ENCODE data around the gene SYPL1. TPM values are rescaled to one million over a fixed set of nuclear protein-coding genes. Genes with fewer than 3 reads are reported as not detected.
A peak's percentile ranks its signal among the peaks of the same experiment; 100 is the strongest.

The SYPL1 gene
- total and polyA plus RNA-seq, 5 experiments from 2014 or later: 56.8 to 78.4 (median 67.5) TPM

DNA sequence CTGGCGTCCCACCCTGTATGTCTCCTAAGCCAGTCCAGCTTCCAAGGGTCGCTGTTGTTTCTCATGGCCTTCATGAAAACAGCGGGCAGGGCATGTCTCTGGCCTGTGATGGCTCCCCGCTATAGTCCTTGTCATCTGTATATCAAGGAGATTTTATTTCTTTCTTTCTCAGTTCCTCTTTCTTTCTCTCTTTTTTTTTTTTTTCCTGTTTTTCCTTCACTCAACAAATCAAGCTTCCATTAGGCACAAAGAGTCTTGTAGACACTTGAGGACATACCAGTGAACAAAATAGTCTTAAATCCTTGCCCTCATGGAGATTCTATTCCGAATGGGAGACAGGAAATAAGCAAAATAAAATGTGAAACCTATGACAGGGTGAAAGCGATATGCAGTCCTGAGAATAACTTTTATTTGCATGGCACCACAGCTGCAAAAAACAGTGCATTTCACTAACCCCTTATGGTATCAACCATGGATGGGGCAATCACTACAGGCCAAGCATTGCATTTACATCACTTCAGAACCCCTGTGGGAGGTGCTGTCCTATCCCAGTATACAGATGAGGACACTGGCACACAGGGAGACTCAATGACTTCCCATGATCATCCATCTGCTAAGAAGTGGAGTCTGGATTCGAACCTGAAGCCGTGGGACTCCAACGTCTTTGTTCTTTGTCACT, 50.7 kb downstream of the SYPL1 start:
- peaks cover 13 to 72% (median 43%) of the 10 kb centered on the region in 4 donors for H3K4me1 Mint-ChIP-seq
- peak overlapping the region in 4 of 10 donors; percentile 46 to 55 (median 52) for H3K27ac Mint-ChIP-seq
- DNase-seq (no peak), ATAC-seq (no peak)
- H3K9me3 Mint-ChIP-seq: no peaks in the 10 kb centered on the region
- POLR2A ChIA-PET: interaction anchor here (0.6 to 1.2 kb wide), 5 partner anchors 10 to 1063 kb away, joined by 3 to 7 read pairs (median 4); partner anchors contain the start of gene SYPL1
- H3K36me3 Mint-ChIP-seq: no peaks in the 10 kb centered on the region
- peak overlapping the region in 1 of 10 donors; percentile 7 for H3K4me3 Mint-ChIP-seq
- H3K27me3 Mint-ChIP-seq: no peaks in the 10 kb centered on the region

DNA sequence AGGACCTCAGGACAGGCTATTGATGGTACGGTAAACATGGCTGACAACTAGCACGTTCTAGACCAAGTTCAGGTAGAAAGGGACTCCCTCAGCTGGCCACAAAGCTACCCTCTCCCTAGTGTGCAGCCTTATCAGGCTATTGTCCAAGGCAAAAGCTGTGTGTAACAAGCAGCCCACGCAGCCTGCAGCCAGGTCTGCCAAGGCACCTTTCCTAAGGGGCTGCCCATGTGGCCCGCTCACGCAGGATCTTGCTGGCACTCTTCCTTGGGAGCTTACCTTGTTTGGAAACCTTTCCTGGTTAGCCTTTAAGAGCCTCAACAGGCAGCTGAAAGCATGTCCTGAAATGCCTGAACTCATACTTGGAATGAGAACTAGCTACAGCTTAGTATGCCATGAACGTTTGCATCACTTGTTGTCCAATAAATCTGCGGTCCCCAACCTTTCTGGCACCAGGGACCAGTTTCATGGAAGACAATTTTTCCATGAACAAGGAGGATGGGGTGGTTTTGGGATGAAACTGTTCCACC, 51.7 kb downstream of the SYPL1 start:
- H3K4me1 Mint-ChIP-seq: peaks cover 13 to 72% (median 43%) of the 10 kb centered on the region in 4 donors
- H3K9me3 Mint-ChIP-seq: no peaks in the 10 kb centered on the region
- DNase-seq (no peak), ATAC-seq (no peak)
- H3K36me3 Mint-ChIP-seq: no peaks in the 10 kb centered on the region
- H3K27ac Mint-ChIP-seq: no peak overlapping the region
- H3K27me3 Mint-ChIP-seq: no peaks in the 10 kb centered on the region
- POLR2A ChIA-PET: interaction anchor here (1.2 kb wide), 1 partner anchor 11 kb away, joined by 3 read pairs; no protein-coding TSS in a partner anchor
- H3K4me3 Mint-ChIP-seq: no peak overlapping the region

DNA sequence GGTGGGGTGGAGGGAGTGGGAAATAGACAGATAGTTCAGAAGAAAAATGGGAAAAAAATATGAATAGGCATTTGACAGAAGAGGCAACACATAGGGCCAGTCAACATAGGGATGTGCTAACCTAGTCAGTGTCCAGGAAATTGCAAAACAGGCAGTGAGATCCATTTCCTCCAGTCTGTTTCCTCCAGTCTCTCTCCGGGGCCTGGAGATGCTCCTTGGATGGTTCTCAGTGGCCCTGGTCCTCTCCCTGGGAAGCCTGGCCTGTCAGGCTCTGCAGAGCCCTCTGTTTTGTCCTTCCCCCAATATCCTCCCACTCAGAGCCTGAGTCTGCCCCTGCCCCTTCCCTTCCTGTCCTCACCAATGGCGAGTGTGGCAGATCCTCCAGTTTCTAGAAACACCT, 52.6 kb downstream of the SYPL1 start:
- Mint-ChIP-seq H3K9me3 (no peaks in the 10 kb centered on the region), H3K27ac (peak overlapping the region in 2 of 10 donors; percentile 64 to 76), H3K36me3 (no peaks in the 10 kb centered on the region), H3K4me3 (peak overlapping the region in 1 of 10 donors; percentile 5), H3K4me1 (peaks cover 13 to 72% (median 43%) of the 10 kb centered on the region in 4 donors), H3K27me3 (no peaks in the 10 kb centered on the region)
- DNase-seq (no peak), ATAC-seq (no peak)
- POLR2A ChIA-PET: interaction anchor here (2.9 kb wide), 1 partner anchor 12 kb away, joined by 16 read pairs; no protein-coding TSS in a partner anchor

DNA sequence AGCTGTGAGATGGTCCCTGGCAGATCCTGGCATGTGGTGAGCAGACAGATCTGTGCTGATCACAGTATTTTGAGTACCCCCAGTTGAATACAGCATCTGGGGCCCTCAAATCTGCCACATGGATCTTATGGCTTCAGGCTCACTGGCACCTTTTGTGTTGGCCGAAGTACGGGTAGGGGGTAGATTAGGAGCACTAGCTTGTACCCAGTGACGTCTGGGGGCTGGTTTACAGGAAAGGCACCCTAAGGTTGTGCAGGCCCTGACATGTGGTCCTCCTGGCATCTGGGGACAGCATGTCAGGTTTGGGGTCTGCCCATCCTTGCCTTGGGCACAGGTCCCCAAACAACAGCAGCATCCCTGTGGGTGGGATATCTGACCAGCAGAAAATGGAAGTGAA, 53.2 kb downstream of the SYPL1 start:
- Mint-ChIP-seq H3K36me3 (no peaks in the 10 kb centered on the region), H3K4me3 (no peak overlapping the region), H3K27me3 (no peaks in the 10 kb centered on the region), H3K4me1 (peaks cover 13 to 66% (median 41%) of the 10 kb centered on the region in 4 donors), H3K27ac (peak overlapping the region in 3 of 10 donors; percentile 6 to 76 (median 72)), H3K9me3 (no peaks in the 10 kb centered on the region)
- POLR2A ChIA-PET: interaction anchor here (1.3 to 2.9 kb wide), 2 partner anchors 13 to 92 kb away, joined by 4 to 16 read pairs; no protein-coding TSS in a partner anchor
- DNase-seq (no peak), ATAC-seq (no peak)

DNA sequence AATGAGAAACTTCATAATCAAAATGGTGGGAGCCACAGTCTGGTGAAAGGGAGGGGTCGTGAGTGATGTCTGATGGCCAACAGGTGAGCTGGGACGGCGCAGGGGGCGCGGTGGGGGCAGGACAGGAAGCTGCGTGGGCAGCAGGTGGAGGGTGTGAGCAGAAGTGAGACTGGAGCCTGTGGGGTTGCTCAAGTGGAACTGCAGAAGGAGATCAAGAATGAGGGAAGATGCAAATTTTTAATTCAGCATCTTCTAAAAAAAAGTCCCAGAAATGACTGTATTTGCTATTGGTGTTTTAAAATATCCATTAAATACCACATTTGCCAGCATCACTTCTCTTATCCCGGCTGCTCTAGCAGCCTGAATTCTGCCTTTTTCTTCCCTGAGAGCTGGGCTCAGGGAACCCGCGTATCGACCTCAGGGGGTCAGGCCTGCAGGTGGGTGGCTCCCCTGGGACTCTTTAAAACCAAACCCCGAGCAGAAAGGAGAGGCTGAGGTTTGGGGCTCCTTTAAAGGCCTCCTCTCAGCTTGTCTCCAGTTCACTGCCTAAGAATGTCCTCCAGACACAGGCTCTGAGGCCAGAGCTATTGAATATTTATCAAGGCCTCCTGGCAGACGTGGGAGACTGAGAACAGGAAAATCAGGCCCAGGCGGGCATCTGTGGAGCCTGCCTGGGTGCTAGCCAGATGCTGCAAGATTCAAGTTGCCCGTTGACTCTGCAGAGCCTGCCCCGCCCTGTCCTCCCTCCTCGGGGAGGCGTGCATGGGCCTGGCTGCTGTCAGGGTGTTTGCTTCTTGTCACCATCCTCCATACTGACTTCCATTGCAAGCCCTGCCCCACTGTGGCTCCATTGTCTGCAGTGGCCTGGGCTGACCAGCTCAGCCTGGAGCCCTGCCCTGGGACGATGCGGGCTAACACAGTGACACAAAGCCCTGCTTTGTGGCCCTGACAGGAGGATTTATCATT, 53.9 kb downstream of the SYPL1 start:
- POLR2A ChIA-PET: interaction anchor here (0.8 to 2.9 kb wide), 8 partner anchors 13 to 109 kb away, joined by 3 to 28 read pairs (median 4); partner anchors contain the start of gene SYPL1
- no peaks in the 10 kb centered on the region for H3K36me3 Mint-ChIP-seq
- peak overlapping the region in 6 of 10 donors; percentile 49 to 78 (median 70) for H3K27ac Mint-ChIP-seq
- DNase-seq: peak in 5 of 10 donors; percentile 13 to 70 (median 24)
- H3K4me3 Mint-ChIP-seq: peak overlapping the region in 8 of 10 donors; percentile 3 to 75 (median 48)
- H3K9me3 Mint-ChIP-seq: no peaks in the 10 kb centered on the region
- ATAC-seq: peak; percentile 50 to 52
- peaks cover 12 to 59% (median 39%) of the 10 kb centered on the region in 4 donors for H3K4me1 Mint-ChIP-seq
- no peaks in the 10 kb centered on the region for H3K27me3 Mint-ChIP-seq

DNA sequence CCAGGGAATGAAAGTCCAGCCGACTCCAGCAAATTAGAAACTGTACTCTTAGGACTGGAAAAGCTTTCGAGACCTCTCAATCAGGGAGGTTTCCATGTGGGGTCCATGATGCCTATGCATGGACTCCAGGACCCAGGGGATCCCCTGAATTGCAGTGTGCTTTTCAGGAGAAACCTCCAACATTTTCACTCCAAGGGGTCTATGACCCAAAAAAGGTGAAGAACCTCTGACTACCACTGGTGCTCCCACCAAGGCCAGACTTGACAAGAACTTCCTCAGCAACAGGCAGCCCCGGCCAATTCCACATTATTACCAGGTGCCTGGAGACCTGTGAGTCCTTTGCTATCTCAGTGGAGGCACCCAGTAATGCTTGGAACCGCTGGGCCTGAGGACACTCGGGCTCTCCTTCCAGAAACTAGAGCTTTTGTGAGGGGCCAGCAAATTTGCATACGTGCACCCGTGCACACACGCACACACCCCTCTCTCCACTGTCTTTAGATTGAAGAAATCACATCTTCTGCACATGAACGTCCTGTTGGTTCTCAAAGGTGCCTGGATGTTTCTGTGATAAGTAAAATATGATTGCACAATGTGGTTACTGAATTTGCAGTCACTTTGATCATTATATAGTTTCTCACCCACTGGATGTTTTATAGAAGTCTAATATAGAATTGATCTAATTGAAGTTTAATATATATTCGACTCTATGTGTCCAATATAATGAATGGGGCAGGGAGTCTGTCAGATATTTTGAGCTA, 54.7 kb downstream of the SYPL1 start:
- Mint-ChIP-seq H3K4me3 (peak overlapping the region in 9 of 10 donors; percentile 38 to 75 (median 50)), H3K27me3 (no peaks in the 10 kb centered on the region), H3K36me3 (no peaks in the 10 kb centered on the region), H3K4me1 (peaks cover 8 to 50% (median 31%) of the 10 kb centered on the region in 4 donors), H3K9me3 (no peaks in the 10 kb centered on the region), H3K27ac (peak overlapping the region in 6 of 10 donors; percentile 38 to 78 (median 64))
- DNase-seq: no peak
- peak; percentile 22 to 42 for ATAC-seq
- POLR2A ChIA-PET: interaction anchor here (0.8 to 2.9 kb wide), 7 partner anchors 14 to 110 kb away, joined by 3 to 28 read pairs (median 5); partner anchors contain the start of gene SYPL1

DNA sequence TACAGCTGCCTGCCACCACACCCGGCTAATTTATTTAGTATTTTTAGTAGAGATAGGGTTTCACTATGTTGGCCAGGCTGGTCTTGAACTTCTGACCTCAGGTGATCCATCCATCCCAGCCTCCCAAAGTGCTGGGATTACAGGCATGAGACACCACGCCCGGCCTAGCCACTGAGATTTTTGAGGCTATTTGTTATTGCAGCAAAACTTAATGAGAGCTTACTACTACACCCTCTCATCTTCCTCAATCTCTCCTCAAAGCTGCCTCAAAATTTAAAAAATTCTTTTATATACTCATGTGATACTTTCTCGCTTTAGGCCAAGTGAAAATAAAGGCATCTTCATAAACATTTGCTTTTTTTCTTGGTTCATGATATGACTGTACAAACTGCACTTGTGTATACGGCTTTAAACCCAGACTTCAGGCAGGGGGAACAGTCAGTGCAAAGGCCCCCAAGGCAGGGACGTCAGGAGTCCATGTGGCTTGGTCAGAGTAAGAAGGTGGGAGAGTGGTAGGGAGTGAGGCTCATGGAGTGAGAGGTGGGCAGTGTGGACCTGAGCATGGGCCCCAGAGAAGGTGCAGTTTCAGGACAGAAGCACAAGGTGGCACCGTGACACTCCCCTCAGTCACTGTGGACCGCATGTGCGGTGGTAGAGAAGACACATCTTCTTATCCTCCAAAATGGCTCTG, 55.5 kb downstream of the SYPL1 start:
- POLR2A ChIA-PET: interaction anchor here (0.7 to 2.9 kb wide), 6 partner anchors 15 to 155 kb away, joined by 3 to 28 read pairs (median 9); partner anchors contain the start of gene SYPL1
- DNase-seq: peak; percentile 47 to 86 (median 68)
- H3K9me3 Mint-ChIP-seq: no peaks in the 10 kb centered on the region

DNA sequence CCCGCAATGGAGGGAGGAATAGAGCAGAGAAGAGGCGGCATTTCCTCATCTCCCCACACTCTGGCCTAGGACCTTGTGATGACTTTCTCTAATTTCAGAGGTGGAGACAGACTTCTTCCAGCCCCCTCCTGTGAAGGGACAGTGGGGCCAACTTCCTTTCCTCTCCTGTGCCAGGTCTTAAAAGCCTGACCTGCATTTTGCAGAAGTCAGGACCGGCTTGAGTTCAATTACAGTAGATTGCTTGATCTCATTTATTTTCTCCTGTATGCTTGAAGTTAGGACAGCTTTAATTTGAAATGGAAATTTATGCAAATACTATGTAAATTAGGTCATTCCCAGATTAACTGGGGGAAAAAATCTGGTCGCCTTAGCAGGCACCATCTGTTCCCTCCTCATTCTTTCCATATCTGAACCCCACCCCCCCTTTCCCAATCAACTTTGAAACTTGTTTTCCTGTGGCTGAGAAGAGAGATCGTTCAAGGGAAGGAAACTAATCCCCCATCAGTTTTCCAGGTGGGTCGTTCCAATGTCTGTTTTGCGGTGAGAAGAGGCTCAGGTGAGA, 57.1 kb downstream of the SYPL1 start:
- DNase-seq (no peak), ATAC-seq (no peak)
- POLR2A ChIA-PET: interaction anchor here (0.6 to 1.3 kb wide), 2 partner anchors 58 to 298 kb away, joined by 5 read pairs; no protein-coding TSS in a partner anchor
- Mint-ChIP-seq H3K27ac (peak overlapping the region in 1 of 10 donors; percentile 29), H3K4me1 (peaks cover 7 to 35% (median 27%) of the 10 kb centered on the region in 4 donors), H3K27me3 (no peaks in the 10 kb centered on the region), H3K4me3 (no peak overlapping the region), H3K9me3 (no peaks in the 10 kb centered on the region), H3K36me3 (no peaks in the 10 kb centered on the region)

More for the DNA sequence above, 55.5 kb downstream of the SYPL1 start:
- H3K4me3 Mint-ChIP-seq: peak overlapping the region in 7 of 10 donors; percentile 38 to 58 (median 49)
- peak; percentile 95 to 96 for ATAC-seq
- peaks cover 7 to 43% (median 27%) of the 10 kb centered on the region in 4 donors for H3K4me1 Mint-ChIP-seq
- peak overlapping the region in 1 of 10 donors; percentile 53 for H3K27ac Mint-ChIP-seq
- no peaks in the 10 kb centered on the region for H3K27me3 Mint-ChIP-seq
- no peaks in the 10 kb centered on the region for H3K36me3 Mint-ChIP-seq

DNA sequence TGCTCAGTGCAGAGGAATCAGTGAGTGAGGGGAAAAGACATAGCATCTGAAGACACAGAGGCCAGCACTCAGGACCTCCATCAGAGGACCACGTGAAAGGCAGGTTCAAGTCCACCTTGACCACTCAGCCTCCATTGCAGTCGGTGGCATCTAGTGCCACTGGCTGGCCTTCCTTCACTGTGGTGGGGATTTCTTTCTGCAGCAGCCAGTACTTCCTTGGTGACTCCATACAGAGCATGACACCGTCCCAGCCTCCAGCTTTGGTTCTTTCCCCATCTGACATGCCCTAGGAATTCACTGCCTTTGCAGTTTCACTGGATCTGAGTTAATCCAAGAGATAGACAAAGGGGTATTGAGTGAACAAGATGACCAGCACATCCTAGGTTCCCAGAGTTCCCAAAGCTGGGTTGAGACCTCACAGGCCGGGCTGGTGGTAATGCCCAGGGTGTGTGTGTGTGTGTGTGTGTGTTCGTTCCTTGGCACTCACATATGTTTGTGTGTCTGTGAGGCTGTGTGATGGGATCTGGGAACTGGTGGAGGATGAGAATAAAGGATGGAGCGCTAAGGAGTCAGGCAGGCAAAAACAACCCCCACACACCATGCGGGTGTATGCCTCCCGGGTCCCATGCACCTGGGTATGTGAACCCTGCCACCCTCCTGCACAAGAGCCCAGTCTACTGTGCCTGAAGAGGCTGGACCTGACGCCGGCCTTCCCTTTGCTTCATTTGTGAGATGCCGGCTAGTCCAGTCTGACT, 57.8 kb downstream of the SYPL1 start:
- ATAC-seq (no peak), DNase-seq (no peak)
- H3K4me3 Mint-ChIP-seq: no peak overlapping the region
- POLR2A ChIA-PET: interaction anchor here (0.6 kb wide), 1 partner anchor 297 kb away, joined by 5 read pairs; no protein-coding TSS in a partner anchor
- H3K27ac Mint-ChIP-seq: peak overlapping the region in 2 of 10 donors; percentile 29 to 65
- H3K27me3 Mint-ChIP-seq: no peaks in the 10 kb centered on the region
- H3K36me3 Mint-ChIP-seq: no peaks in the 10 kb centered on the region
- H3K9me3 Mint-ChIP-seq: no peaks in the 10 kb centered on the region
- peaks cover 7 to 34% (median 27%) of the 10 kb centered on the region in 4 donors for H3K4me1 Mint-ChIP-seq

DNA sequence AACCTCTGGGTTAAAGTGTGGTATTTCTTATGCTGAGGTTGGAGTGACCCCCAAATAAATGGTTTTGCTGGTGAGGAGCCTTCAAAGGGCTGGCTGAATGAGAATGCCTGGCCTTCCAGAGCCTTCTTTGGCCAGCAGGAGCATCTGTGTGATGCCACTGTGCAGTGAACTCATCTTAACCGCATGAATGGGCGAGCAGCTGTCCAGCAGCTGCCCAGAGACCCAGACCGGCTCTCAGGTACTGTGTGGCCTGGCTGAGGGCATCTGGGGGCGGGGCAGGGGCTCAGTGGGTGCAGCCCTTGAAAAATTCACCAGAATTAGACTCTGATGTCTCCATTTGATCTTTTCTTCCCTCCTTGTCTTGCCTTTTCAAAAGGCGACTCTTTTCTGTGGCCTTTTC, 59.0 kb downstream of the SYPL1 start:
- POLR2A ChIA-PET: no interaction called here
- peaks cover 3 to 23% (median 15%) of the 10 kb centered on the region in 4 donors for H3K4me1 Mint-ChIP-seq
- H3K4me3 Mint-ChIP-seq: no peak overlapping the region
- DNase-seq (no peak), ATAC-seq (no peak)
- H3K27me3 Mint-ChIP-seq: no peaks in the 10 kb centered on the region
- no peak overlapping the region for H3K27ac Mint-ChIP-seq
- H3K36me3 Mint-ChIP-seq: no peaks in the 10 kb centered on the region
- H3K9me3 Mint-ChIP-seq: no peaks in the 10 kb centered on the region
